Measurements from ENCODE around the gene STAG2. TPM values are rescaled to one million over a fixed set of nuclear protein-coding genes. Genes with fewer than 3 reads are reported as not detected.

The STAG2 gene
- total and polyA plus RNA-seq, 2 experiments from 2014 or later = 18.2 to 70.6 TPM

GRCh38 chrX:123989235-123989634 is 27.7 kb downstream of the STAG2 start:
- no peak for DNase-seq (ENCODE audit: low read depth in 1 of 2, low spot score in 1 of 2)
- H3K27me3 ChIP-seq = no peaks in the 10 kb centered on the region
- no peaks in the 10 kb centered on the region for H3K9me3 ChIP-seq (ENCODE audit: low read depth)
- no peak for TF ChIP-seq CTCF (IDR thresholded peaks at IDR 0.05; ENCODE audit: low read depth, low read length)
- no peak overlapping the region for H3K4me3 ChIP-seq
- H3K27ac ChIP-seq = no peak overlapping the region
- H3K36me3 ChIP-seq = no peaks in the 10 kb centered on the region
- H3K4me1 ChIP-seq (ENCODE audit: low read depth) = no peaks in the 10 kb centered on the region

- Histone ChIP-seq H3K27me3 (no peaks in the 10 kb centered on the region), H3K4me1 (ENCODE audit: low read depth) (no peaks in the 10 kb centered on the region), H3K27ac (no peak overlapping the region), H3K4me3 (no peak overlapping the region), H3K9me3 (ENCODE audit: low read depth) (no peaks in the 10 kb centered on the region), H3K36me3 (no peaks in the 10 kb centered on the region)
- no peak for DNase-seq (ENCODE audit: low read depth in 1 of 2, low spot score in 1 of 2)
- no peak for TF ChIP-seq CTCF (IDR thresholded peaks at IDR 0.05; ENCODE audit: low read depth, low read length)
Measured at GRCh38 chrX:123990169-123990568, 28.7 kb downstream of the STAG2 start.

GRCh38 chrX:123990602-123991001 is 29.1 kb downstream of the STAG2 start:
- Histone ChIP-seq H3K9me3 (ENCODE audit: low read depth) (no peaks in the 10 kb centered on the region), H3K36me3 (no peaks in the 10 kb centered on the region), H3K4me1 (ENCODE audit: low read depth) (no peaks in the 10 kb centered on the region), H3K4me3 (no peak overlapping the region), H3K27ac (no peak overlapping the region), H3K27me3 (no peaks in the 10 kb centered on the region)
- TF ChIP-seq CTCF (IDR thresholded peaks at IDR 0.05; ENCODE audit: low read depth, low read length) = no peak
- peak in 1 of 2 donors; percentile 6 for DNase-seq (ENCODE audit: low read depth in 1 of 2, low spot score in 1 of 2)

- DNase-seq (ENCODE audit: low read depth in 1 of 2, low spot score in 1 of 2) = peak in 1 of 2 donors; percentile 57
- no peak overlapping the region for H3K4me3 ChIP-seq
- no peak for TF ChIP-seq CTCF (IDR thresholded peaks at IDR 0.05; ENCODE audit: low read depth, low read length)
- H3K4me1 ChIP-seq (ENCODE audit: low read depth) = no peaks in the 10 kb centered on the region
- H3K9me3 ChIP-seq (ENCODE audit: low read depth) = no peaks in the 10 kb centered on the region
- H3K27ac ChIP-seq = no peak overlapping the region
- H3K36me3 ChIP-seq = no peaks in the 10 kb centered on the region
- no peaks in the 10 kb centered on the region for H3K27me3 ChIP-seq
Measured at GRCh38 chrX:123993326-123993725, 31.8 kb downstream of the STAG2 start.

GRCh38 chrX:123993904-123994635 is 32.6 kb downstream of the STAG2 start:
- H3K4me3 ChIP-seq = no peak overlapping the region
- TF ChIP-seq CTCF (IDR thresholded peaks at IDR 0.05; ENCODE audit: low read depth, low read length) = no peak
- H3K9me3 ChIP-seq (ENCODE audit: low read depth) = no peaks in the 10 kb centered on the region
- H3K27ac ChIP-seq = no peak overlapping the region
- DNase-seq (ENCODE audit: low read depth in 1 of 2, low spot score in 1 of 2) = no peak
- no peaks in the 10 kb centered on the region for H3K4me1 ChIP-seq (ENCODE audit: low read depth)
- no peaks in the 10 kb centered on the region for H3K27me3 ChIP-seq
- no peaks in the 10 kb centered on the region for H3K36me3 ChIP-seq

Data from cardiac muscle cell (in vitro differentiated cells and primary cell).